ENCODE measurements around the gene ADORA2B.
"Not testable (repeated sequence)": the region's sequence is repeated elsewhere in the genome, so short reads cannot be mapped to it uniquely, and the experiment has no call there.

ADORA2B gene

GRCh38 chr17:15979013-15979412 lies 34.1 kb downstream of the ADORA2B start:
- DNase-seq = not testable (repeated sequence)

DNA sequence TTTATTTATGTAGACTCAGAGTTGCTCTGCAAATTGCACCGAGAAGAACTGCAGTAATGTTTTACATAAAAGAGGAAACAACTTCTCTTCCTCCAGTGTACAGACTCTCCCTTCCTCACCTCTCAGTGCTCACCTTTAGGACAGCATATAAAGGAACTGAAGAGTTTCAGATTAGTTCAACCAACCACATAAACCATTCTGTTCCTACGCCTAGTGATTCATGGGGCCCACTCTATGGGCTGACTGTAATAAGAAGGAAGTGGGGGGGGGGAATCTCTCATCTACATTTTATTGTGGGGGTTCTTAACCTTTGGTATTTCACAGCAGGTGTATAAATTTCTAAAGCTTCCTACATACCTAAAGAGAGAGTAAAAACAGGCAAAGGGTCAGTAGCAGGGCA lies 36.3 kb downstream of the ADORA2B start:
- DNase-seq = no peak

DNA sequence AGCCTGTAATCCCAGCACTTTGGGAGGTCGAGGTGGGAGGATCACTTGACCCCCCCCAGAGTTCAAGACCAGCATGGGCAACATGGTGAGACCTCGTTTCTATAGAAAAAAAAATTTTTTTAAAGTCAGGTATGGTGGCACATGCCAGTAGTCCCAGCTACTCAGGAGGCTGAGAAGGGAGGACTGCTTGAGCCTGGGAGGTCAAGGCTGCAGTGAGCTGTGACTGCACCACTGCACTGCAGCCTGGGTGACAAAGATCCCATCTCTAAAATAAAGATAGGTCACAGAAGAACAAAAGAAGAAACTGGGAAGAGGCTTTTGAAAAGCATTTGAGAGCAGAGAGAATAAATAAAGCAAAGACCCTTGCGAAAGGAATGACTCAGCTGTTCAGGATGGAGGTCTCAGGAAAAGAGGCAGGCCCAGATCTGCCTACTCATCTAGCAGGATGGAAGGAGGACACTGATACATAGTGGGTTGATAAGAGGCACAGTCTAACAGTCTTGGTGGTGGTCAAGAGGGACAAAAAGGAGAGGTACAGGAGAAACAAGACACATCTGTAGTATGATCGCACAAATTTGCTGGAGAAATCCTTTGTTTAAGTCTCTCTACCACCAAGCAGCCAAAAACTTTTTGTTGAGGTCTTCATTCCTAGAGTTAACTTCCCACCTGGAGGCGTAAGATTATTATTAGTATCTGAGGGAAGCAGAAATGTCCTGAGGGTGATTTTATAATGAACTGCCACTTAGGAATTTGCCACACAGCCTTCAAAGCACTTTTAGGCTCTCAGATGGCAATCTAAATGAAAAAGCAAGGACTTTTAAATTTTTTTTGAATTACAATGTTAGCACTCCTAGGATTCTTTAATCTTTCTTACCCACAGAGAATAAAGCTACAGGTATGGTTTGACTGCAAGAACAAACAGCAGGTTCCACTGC lies 37.0 kb downstream of the ADORA2B start:
- DNase-seq = no peak

GRCh38 chr17:15996322-15996721 lies 51.4 kb downstream of the ADORA2B start:
- DNase-seq = no peak

- DNase-seq = no peak
Measured at GRCh38 chr17:15998031-15998562, 53.2 kb downstream of the ADORA2B start.

- peak; percentile 75 to 99 (median 92) for DNase-seq
Measured at GRCh38 chr17:15999141-15999973, 54.4 kb downstream of the ADORA2B start, which contains the start of the genes TTC19 and ZSWIM7. TTC19 (plus strand) TSS chr17:15999824; CDS start chr17:15999849, 25 bp downstream. ZSWIM7 (minus strand) TSS chr17:15999704; CDS start chr17:15999594, 110 bp downstream.

DNA sequence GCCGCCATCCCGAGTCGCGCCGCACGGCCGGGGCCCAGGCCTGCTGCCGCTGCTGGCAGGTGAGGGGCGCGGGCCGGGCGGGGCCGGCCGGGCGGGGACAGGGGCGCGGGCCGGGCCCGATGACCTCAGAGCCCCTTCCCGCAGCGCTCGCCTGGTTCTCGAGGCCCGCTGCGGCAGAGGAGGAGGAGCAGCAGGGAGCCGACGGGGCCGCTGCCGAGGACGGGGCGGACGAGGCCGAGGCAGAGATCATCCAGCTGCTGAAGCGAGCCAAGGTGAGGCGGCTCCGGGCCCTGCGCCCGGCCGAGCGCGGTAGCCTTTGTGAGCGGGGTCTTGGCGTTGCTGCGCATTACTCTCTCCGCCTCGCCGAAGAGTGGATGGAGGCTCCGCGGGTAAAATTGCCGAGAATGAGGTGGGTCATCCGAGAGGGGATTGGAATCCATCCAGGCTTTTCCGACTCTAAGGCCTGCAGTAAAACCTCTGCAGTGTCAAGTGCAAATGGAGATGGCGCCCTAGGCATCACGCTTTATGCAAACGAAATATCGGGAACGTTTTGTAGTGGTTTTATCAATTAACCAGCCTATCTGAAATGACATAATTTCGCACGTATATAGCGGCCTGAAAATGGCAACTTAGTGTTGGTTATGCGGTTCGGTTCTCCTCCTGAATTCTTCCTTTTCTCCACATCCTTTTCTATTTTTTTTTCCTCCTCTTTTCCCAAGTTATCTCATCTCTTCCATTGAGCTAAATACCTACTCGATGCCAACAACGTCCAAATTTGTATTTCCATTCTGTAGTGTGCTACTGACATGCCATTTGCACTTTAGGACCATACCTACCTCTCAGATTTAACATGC lies 55.3 kb downstream of the ADORA2B start:
- peak in 22 of 56 donors; percentile 9 to 61 (median 46) for DNase-seq

DNA sequence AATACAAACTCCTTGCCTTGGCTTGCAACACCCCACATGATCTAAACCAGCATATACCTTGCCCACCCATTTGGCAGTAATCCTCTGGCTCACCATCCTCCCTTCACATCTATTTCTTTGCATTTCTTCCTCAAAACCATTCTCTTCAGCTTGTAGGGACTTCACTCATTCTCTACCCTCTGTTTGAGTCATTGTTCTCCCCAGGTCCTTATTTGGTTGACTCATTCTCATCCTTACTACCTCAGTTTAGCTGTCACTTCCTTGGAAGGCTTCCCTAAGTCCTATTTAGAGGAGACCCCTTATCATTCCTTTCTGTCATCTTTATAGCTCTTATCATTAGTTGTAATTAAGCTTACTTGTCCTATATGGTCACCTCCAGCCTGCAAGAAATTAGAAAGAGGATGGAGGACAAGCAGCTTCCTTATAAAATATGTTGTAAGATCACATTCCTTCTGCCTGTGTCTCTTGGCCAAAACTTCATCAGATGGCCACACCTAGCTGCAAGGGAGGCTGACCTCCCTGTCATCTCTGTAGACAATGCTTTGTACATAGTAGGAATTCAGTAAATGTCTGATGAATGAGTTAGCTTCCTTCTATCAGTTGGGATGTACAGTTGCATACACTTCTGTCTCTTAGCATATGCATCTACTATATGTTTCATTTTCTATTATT lies 56.4 kb downstream of the ADORA2B start:
- no peak for DNase-seq

GRCh38 chr17:16002708-16003260 lies 57.9 kb downstream of the ADORA2B start:
- DNase-seq = no peak

- DNase-seq = no peak
Measured at GRCh38 chr17:16003841-16004240, 58.9 kb downstream of the ADORA2B start.

DNA sequence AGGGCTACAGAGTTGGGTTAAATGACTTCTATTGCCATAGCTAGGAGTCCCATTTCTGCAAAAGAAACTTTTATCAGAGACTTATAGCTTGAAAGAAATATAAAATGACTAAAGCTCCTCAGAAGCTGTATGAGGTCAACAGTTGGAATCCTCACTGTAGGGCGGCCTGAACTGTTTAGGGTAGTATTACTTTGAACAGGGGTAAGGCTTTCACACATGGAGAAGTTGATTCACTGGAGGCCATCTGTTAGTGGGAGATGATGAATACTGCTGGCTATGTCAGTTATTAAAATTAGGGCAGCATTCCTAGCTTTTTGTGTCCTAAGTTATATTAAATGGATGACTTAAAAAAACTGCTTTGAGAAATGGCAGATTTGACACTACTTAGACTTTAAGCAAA lies 60.7 kb downstream of the ADORA2B start:
- no peak for DNase-seq

DNA sequence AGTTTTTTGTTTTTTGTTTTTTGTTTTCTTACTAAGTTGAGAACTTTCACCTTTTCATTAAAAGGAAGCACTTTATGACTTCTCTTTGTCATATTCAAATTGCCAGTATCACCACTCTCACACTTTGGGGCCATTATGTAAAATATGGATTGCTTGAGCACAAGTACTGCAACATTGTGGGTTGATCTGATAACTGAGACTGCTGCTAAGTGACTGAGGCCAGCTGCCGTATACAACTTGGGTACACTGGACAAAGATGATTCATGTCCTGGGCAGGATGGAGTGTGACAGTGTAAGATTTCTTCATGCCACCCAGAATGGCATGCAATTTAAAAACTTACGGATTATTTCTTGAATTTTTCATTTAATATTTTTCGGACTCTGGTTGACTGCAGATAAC lies 62.5 kb downstream of the ADORA2B start:
- DNase-seq = no peak

DNA sequence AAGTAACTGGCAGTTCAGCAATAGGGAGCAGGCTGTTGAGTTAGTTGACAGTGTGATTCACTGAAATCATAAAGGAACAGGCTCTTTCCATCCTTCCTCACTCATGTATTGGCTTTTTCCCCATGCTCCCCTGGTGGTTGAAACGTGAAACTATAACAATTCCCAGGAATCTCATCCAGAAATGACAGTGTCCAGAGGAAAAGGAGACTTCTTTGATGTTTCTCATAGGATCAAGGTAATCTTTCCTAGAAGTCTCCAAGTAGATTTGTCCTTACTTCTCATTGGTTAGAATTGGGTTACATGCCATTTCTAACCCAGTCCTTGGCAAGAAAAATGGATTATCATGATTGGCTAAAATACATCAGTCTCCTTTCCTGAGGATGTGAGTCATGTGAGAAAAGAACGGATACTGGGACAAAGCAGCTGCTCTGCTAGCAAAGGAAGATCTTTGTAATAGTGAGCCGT lies 69.0 kb downstream of the ADORA2B start:
- DNase-seq = no peak

GRCh38 chr17:16019347-16019746 lies 74.4 kb downstream of the ADORA2B start:
- DNase-seq = no peak

GRCh38 chr17:16023881-16024280 lies 79.0 kb downstream of the ADORA2B start:
- DNase-seq = no peak

- no peak for DNase-seq
Measured at GRCh38 chr17:16025202-16025601, 80.3 kb downstream of the ADORA2B start.

All from amygdala (tissue), 56 donors.